NCI-H1436 treated with DMSO at 0.1 percent for 48 hours (cell line): ENCODE measurements around the gene RPTOR.
A peak's percentile ranks its signal among the peaks of the same experiment; 100 is the strongest.
"Not testable (repeated sequence)": the region's sequence is repeated elsewhere in the genome, so short reads cannot be mapped to it uniquely, and the experiment has no call there.

ENCODE experiments used
- DNase-seq: peaks from one replicate; lab custom pipeline; 2025; lab: John Stamatoyannopoulos, UW

The RPTOR gene

GRCh38 chr17:80783486-80783885 is 238.8 kb downstream of the RPTOR start:
- no peak for DNase-seq

GRCh38 chr17:80783971-80784370 is 239.3 kb downstream of the RPTOR start:
- DNase-seq, result no peak

GRCh38 chr17:80785477-80786178 is 241.0 kb downstream of the RPTOR start:
- DNase-seq, result no peak

- no peak for DNase-seq
These were observed 241.8 kb downstream of the RPTOR start for GRCh38 chr17:80786470-80786869.

GRCh38 chr17:80786887-80787286 is 242.2 kb downstream of the RPTOR start:
- no peak for DNase-seq

GRCh38 chr17:80787881-80788280 is 243.2 kb downstream of the RPTOR start:
- no peak for DNase-seq

- peak; percentile 18 for DNase-seq
These were observed 244.8 kb downstream of the RPTOR start for GRCh38 chr17:80789356-80789902.

- DNase-seq, result no peak
These were observed 245.6 kb downstream of the RPTOR start for GRCh38 chr17:80790021-80790765.

- DNase-seq, result no peak
These were observed 246.5 kb downstream of the RPTOR start for GRCh38 chr17:80790981-80791742.

- DNase-seq, result no peak
These were observed 247.2 kb downstream of the RPTOR start for GRCh38 chr17:80791758-80792284.

GRCh38 chr17:80792373-80792781 is 247.7 kb downstream of the RPTOR start:
- DNase-seq, result no peak

- no peak for DNase-seq
These were observed 248.8 kb downstream of the RPTOR start for GRCh38 chr17:80793421-80793820.

GRCh38 chr17:80793851-80794267 is 249.2 kb downstream of the RPTOR start:
- no peak for DNase-seq

GRCh38 chr17:80794281-80795089 is 249.8 kb downstream of the RPTOR start:
- no peak for DNase-seq

- DNase-seq, result no peak
These were observed 250.5 kb downstream of the RPTOR start for GRCh38 chr17:80795090-80795580.

- no peak for DNase-seq
These were observed 251.1 kb downstream of the RPTOR start for GRCh38 chr17:80795754-80796153.

GRCh38 chr17:80796430-80796861 is 251.8 kb downstream of the RPTOR start:
- no peak for DNase-seq

GRCh38 chr17:80797222-80797621 is 252.6 kb downstream of the RPTOR start:
- not testable (repeated sequence) for DNase-seq

GRCh38 chr17:80797741-80798594 is 253.3 kb downstream of the RPTOR start:
- no peak for DNase-seq
